GM10266 (cell line): Measurements from ENCODE around the gene DNAJC11.

Source experiments
- DNase-seq: peaks from one replicate; pipeline ENCODE4 v3.0.0; 2012; ENCODE audit errors: extremely low spot score
- TF ChIP-seq, protein P1 (sequence below): IDR thresholded peaks from 2 replicates; pipeline ENCODE4 v1.5.1; 2012; ENCODE audit warnings: mild to moderate bottlenecking, low read depth; ENCODE audit not compliant: control insufficient read depth, insufficient read depth; ENCODE audit errors: missing control alignments

The DNAJC11 gene

GRCh38 chr1:6588128-6588892 lies 113.3 kb downstream of the DNAJC11 start:
- DNase-seq: no peak

DNA sequence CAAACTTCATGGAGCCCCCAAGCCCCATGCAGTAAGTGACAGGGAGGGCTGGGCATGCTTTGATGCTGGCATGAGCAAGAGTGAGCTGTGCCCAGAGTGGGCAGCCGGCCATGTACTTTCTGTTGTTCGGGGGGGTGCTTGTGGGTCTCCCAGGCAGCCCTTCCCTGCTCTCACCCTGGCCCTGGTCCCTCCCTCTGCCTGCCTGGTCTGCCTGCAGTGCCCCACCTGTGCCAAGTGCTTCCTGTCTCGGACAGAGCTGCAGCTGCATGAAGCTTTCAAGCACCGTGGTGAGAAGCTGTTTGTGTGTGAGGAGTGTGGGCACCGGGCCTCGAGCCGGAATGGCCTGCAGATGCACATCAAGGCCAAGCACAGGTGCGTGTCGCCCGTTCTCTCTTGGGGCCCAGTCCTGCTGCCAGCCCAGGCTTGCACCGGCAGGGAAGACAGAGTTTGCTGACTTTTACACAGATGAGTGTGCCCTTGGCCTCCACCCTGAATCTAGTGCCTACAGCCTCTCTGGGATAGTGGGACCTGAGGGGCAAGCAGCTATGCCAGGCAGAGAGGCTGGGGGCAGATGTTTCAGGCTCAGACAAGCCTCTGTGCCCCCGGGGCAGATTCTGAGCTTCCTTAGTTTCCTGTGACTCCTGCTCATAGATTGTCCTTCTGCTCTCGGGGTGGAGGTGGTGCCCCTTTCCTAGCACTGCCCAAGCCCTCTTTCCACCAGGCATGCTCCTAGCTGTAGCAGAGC lies 114.2 kb downstream of the DNAJC11 start:
- TF ChIP-seq, protein P1, sequence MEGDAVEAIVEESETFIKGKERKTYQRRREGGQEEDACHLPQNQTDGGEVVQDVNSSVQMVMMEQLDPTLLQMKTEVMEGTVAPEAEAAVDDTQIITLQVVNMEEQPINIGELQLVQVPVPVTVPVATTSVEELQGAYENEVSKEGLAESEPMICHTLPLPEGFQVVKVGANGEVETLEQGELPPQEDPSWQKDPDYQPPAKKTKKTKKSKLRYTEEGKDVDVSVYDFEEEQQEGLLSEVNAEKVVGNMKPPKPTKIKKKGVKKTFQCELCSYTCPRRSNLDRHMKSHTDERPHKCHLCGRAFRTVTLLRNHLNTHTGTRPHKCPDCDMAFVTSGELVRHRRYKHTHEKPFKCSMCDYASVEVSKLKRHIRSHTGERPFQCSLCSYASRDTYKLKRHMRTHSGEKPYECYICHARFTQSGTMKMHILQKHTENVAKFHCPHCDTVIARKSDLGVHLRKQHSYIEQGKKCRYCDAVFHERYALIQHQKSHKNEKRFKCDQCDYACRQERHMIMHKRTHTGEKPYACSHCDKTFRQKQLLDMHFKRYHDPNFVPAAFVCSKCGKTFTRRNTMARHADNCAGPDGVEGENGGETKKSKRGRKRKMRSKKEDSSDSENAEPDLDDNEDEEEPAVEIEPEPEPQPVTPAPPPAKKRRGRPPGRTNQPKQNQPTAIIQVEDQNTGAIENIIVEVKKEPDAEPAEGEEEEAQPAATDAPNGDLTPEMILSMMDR: no peak
- no peak for DNase-seq

More at GRCh38 chr1:6588128-6588892, 113.3 kb downstream of the DNAJC11 start:
- TF ChIP-seq, protein P1: no peak

DNA sequence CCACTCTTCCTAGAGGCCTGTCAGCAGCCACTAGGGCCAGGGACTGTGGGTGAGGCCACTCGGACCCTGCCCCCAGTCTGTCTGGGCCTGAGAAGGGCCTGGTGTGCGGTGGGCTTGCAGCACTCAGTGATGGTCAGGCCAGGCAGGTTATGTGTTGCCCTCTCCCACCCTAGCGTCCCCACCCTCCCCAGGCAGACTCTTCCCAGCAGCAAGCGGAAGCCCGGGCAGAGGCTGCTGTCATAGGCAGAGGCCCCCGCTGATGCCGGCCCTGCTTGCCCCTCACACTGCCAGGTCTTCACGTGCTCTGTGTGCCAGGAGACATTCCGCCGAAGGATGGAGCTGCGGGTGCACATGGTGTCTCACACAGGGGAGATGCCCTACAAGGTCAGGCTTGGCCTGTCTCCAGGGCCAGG lies 115.2 kb downstream of the DNAJC11 start:
- no peak for DNase-seq
- TF ChIP-seq, protein P1: no peak

GRCh38 chr1:6585841-6586240 lies 115.8 kb downstream of the DNAJC11 start:
- TF ChIP-seq, protein P1: no peak
- peak; percentile 11 for DNase-seq

- peak; percentile 8 for DNase-seq
- TF ChIP-seq, protein P1: no peak
These were observed 116.4 kb downstream of the DNAJC11 start for GRCh38 chr1:6585081-6585722.
